Activated T-cell treated with anti-CD3 and anti-CD28 coated beads, Interleukin-2, amount 50 U/mL, for 4 hours (primary cell): Measurements from ENCODE around the gene GPR4. TPM values are rescaled to one million over a fixed set of nuclear protein-coding genes. Genes with fewer than 3 reads are reported as not detected.
"Not testable (repeated sequence)": the region's sequence is repeated elsewhere in the genome, so short reads cannot be mapped to it uniquely, and the experiment has no call there.

ENCODE experiments used
- ATAC-seq, 2 donors: fragments of 200-7000 bp; cut with Tn5 transposase; one replicate each; pipeline ENCODE4 v1.10.0; 2021
- DNase-seq: peaks from one replicate; pipeline ENCODE4 v3.0.0-alpha.2; 2020
- H3K27me3 Mint-ChIP-seq: one replicate; pipeline ENCODE4 v1.8.0; 2021; ENCODE audit warnings: low read depth, mixed read lengths
- H3K36me3 Mint-ChIP-seq: one replicate; pipeline ENCODE4 v1.8.0; 2022; ENCODE audit warnings: mixed read lengths; ENCODE audit not compliant: insufficient read depth
- H3K4me1 Mint-ChIP-seq: one replicate; pipeline ENCODE4 v1.8.0; 2021; ENCODE audit warnings: low read depth, mixed read lengths
- H3K4me3 Mint-ChIP-seq: one replicate; pipeline ENCODE4 v1.8.0; 2021; ENCODE audit warnings: mild to moderate bottlenecking, moderate library complexity, mixed read lengths
- H3K9me3 Mint-ChIP-seq: one replicate; pipeline ENCODE4 v1.8.0; 2021; ENCODE audit warnings: mixed read lengths
- total RNA-seq, 3 donors: library from RNA; stranded (reverse); gene quantifications; one replicate each; pipeline ENCODE4 v1.2.1, GENCODE V29; 2021

Gene GPR4
- total RNA-seq, 3 donors from 2014 or later: 0.05 TPM; not detected in 2

- ATAC-seq: no peak
Observed at GRCh38 chr19:45636902-45637301, 34.9 kb upstream of the GPR4 start.

GRCh38 chr19:45636275-45636674 is 34.3 kb upstream of the GPR4 start:
- H3K4me1 Mint-ChIP-seq: peaks cover 16% of the 10 kb centered on the region
- DNase-seq: no peak

More at GRCh38 chr19:45636902-45637301, 34.9 kb upstream of the GPR4 start:
- Mint-ChIP-seq H3K4me1 (peaks cover 21% of the 10 kb centered on the region), H3K36me3 (peaks cover 17% of the 10 kb centered on the region), H3K4me3 (no peak overlapping the region), H3K27me3 (no peaks in the 10 kb centered on the region), H3K9me3 (peaks cover 8% of the 10 kb centered on the region)
- no peak for DNase-seq

DNA sequence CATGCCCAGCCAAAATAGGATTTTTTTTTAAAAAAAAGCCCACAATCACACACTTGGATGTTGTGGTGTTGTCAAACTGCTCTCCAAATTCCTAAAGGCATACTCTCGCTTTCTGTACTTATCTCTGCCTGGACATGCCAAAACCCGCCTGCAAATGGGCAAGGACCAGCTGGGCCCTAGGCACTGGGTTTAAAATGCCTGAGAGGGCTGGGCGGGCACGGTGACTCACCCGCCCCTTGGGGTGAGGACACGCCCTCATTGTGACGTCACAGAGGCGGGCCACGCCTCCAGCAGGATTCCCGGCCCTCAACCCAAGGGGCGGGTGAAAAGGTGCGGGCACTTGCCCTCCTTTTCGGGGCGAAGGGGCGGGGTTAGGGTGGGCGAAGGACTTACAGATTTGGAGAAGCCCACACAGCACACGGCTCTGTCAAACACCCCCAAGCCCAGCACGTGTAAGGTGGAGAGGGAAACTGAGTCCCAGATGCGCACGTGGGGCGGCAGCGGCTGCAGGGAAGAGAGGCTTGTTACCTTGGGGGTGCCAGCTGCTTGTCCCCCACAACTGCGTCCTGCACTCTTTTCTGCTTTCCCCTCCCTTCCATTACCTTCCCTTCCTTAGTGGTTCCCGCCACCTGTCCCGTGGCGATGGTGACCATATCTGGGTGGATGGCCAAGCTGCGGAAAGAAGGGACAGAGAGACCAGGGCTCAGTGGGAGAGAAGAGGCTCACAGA is 30.6 kb upstream of the GPR4 start:
- Mint-ChIP-seq H3K4me1 (peaks cover 11% of the 10 kb centered on the region), H3K4me3 (no peak overlapping the region), H3K36me3 (peaks cover 12% of the 10 kb centered on the region), H3K27me3 (no peaks in the 10 kb centered on the region), H3K9me3 (no peaks in the 10 kb centered on the region)
- peak; percentile 44 to 53 for ATAC-seq
- peak; percentile 36 for DNase-seq

More at GRCh38 chr19:45636275-45636674, 34.3 kb upstream of the GPR4 start:
- H3K27me3 Mint-ChIP-seq: no peaks in the 10 kb centered on the region
- H3K4me3 Mint-ChIP-seq: no peak overlapping the region
- peaks cover 14% of the 10 kb centered on the region for H3K36me3 Mint-ChIP-seq
- ATAC-seq: no peak
- H3K9me3 Mint-ChIP-seq: peaks cover 6% of the 10 kb centered on the region

DNA sequence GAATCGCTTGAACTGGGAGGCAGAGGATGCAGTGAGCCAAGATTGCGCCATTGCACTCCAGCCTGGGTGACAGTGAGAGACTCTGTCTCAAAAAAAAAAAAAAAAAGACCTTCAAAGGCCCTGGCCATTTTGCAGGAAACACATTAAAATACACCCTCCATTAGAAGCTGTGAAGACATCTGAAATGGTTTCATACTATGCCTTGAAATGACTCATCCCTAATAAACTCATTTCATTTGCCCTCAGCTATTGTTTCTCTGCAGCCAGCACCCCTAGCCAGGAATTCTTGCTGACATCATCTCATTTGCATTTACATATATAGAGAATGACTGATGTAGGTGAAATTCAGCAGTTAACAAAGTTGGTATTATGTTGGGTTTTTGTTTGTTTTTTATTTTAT is 28.5 kb upstream of the GPR4 start:
- H3K4me1 Mint-ChIP-seq: peaks cover 11% of the 10 kb centered on the region
- ATAC-seq: peak; percentile 87 to 93
- no peak for DNase-seq
- no peak overlapping the region for H3K4me3 Mint-ChIP-seq
- H3K27me3 Mint-ChIP-seq: no peaks in the 10 kb centered on the region
- H3K36me3 Mint-ChIP-seq: peaks cover 17% of the 10 kb centered on the region
- H3K9me3 Mint-ChIP-seq: no peaks in the 10 kb centered on the region

- Mint-ChIP-seq H3K4me3 (no peak overlapping the region), H3K27me3 (no peaks in the 10 kb centered on the region), H3K36me3 (peaks cover 20% of the 10 kb centered on the region), H3K9me3 (no peaks in the 10 kb centered on the region), H3K4me1 (peaks cover 11% of the 10 kb centered on the region)
- ATAC-seq (no peak), DNase-seq (no peak)
Observed at GRCh38 chr19:45629704-45630103, 27.7 kb upstream of the GPR4 start.

- not testable (repeated sequence) for H3K4me3 Mint-ChIP-seq, H3K27me3 Mint-ChIP-seq, H3K9me3 Mint-ChIP-seq, ATAC-seq, DNase-seq
- H3K4me1 Mint-ChIP-seq: peaks cover 11% of the 10 kb centered on the region
- peaks cover 28% of the 10 kb centered on the region for H3K36me3 Mint-ChIP-seq
Observed at GRCh38 chr19:45628219-45628618, 26.2 kb upstream of the GPR4 start.

- Mint-ChIP-seq H3K27me3 (no peaks in the 10 kb centered on the region), H3K4me1 (no peaks in the 10 kb centered on the region), H3K36me3 (peaks cover 32% of the 10 kb centered on the region), H3K9me3 (no peaks in the 10 kb centered on the region), H3K4me3 (no peak overlapping the region)
- DNase-seq: no peak
- no peak for ATAC-seq
Observed at GRCh38 chr19:45623984-45624383, 22.0 kb upstream of the GPR4 start.

- Mint-ChIP-seq H3K9me3 (no peaks in the 10 kb centered on the region), H3K4me1 (no peaks in the 10 kb centered on the region), H3K27me3 (no peaks in the 10 kb centered on the region), H3K36me3 (peaks cover 28% of the 10 kb centered on the region), H3K4me3 (no peak overlapping the region)
- ATAC-seq (no peak), DNase-seq (no peak)
Observed at GRCh38 chr19:45621976-45622503, 20.0 kb upstream of the GPR4 start.

DNA sequence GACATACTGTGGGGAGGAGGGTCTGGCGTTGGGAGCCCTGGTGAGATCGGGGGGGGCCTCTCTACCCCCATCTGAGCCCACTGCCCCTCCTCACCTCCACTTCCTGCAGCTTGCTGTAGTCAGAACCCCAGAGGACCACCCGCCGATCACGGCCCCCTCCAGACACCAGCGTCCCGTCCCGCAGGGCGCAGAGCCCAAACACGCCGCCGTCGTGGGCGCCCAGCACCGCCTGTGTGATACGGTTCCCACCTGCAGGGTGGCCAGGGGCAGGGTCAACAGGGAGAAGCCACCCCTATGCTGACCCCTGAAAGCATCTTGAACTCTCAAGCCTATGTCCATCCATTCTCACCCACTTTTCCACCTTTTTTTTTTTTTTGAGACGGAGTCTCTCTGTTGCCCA is 19.4 kb upstream of the GPR4 start:
- Mint-ChIP-seq H3K9me3 (no peaks in the 10 kb centered on the region), H3K36me3 (peaks cover 28% of the 10 kb centered on the region), H3K4me1 (no peaks in the 10 kb centered on the region), H3K27me3 (no peaks in the 10 kb centered on the region), H3K4me3 (no peak overlapping the region)
- ATAC-seq (no peak), DNase-seq (no peak)

- H3K9me3 Mint-ChIP-seq: no peaks in the 10 kb centered on the region
- no peak overlapping the region for H3K4me3 Mint-ChIP-seq
- H3K27me3 Mint-ChIP-seq: no peaks in the 10 kb centered on the region
- ATAC-seq: no peak
- peaks cover 17% of the 10 kb centered on the region for H3K4me1 Mint-ChIP-seq
- DNase-seq: no peak
- peaks cover 29% of the 10 kb centered on the region for H3K36me3 Mint-ChIP-seq
Observed at GRCh38 chr19:45616704-45617017, 14.6 kb upstream of the GPR4 start.

GRCh38 chr19:45615795-45616703 is 14.0 kb upstream of the GPR4 start:
- Mint-ChIP-seq H3K4me1 (peaks cover 17% of the 10 kb centered on the region), H3K27me3 (no peaks in the 10 kb centered on the region), H3K9me3 (no peaks in the 10 kb centered on the region), H3K36me3 (peaks cover 27% of the 10 kb centered on the region), H3K4me3 (no peak overlapping the region)
- DNase-seq: peak; percentile 59
- peak; percentile 85 to 94 for ATAC-seq

DNA sequence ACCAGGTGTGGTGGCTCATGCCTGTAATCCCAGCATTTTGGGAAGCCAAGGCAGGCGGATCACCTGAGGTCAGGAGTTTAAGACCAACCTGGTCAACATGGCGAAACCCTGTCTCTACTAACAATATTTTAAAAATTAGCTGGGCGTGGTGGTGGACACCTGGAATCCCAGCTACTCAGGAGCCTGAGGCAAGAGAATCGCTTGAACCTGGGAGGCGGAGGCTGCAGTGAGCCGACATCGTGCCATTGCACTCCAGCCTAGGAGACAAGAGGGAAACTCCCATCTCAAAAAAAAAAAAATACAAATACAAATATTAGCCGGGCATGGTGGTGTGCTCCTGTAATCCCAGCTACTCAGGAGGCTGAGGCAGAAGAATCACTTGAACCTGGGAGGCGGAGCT is 13.0 kb upstream of the GPR4 start:
- not testable (repeated sequence) for H3K27me3 Mint-ChIP-seq, H3K4me3 Mint-ChIP-seq, ATAC-seq, H3K9me3 Mint-ChIP-seq, DNase-seq
- Mint-ChIP-seq H3K36me3 (peaks cover 28% of the 10 kb centered on the region), H3K4me1 (peaks cover 17% of the 10 kb centered on the region)

GRCh38 chr19:45613926-45614725 is 12.1 kb upstream of the GPR4 start:
- peaks cover 17% of the 10 kb centered on the region for H3K4me1 Mint-ChIP-seq
- H3K27me3 Mint-ChIP-seq: no peaks in the 10 kb centered on the region
- no peak for DNase-seq
- peak overlapping the region; percentile 62 for H3K4me3 Mint-ChIP-seq
- ATAC-seq: peak; percentile 78 to 85
- H3K36me3 Mint-ChIP-seq: peaks cover 31% of the 10 kb centered on the region
- peaks cover 1% of the 10 kb centered on the region for H3K9me3 Mint-ChIP-seq

- H3K4me1 Mint-ChIP-seq: peaks cover 14% of the 10 kb centered on the region
- H3K4me3 Mint-ChIP-seq: no peak overlapping the region
- ATAC-seq (no peak), DNase-seq (no peak)
- H3K36me3 Mint-ChIP-seq: peaks cover 23% of the 10 kb centered on the region
- no peaks in the 10 kb centered on the region for H3K27me3 Mint-ChIP-seq
- H3K9me3 Mint-ChIP-seq: peaks cover 6% of the 10 kb centered on the region
Observed at GRCh38 chr19:45608948-45609347, 6.9 kb upstream of the GPR4 start.
